IMR-90 (cell line): Measurements from ENCODE around the gene RAPGEF5. TPM values are rescaled to one million over a fixed set of nuclear protein-coding genes. Genes with fewer than 3 reads are reported as not detected.

Experiments used
- ATAC-seq: fragments of 200-7000 bp; cut with Tn5 transposase; 2 replicates; pipeline ENCODE4 v1.9.1; 2020; ENCODE audit warnings: low read depth, mild to moderate bottlenecking, moderate library complexity
- BruUV-seq: library from RNA; stranded (reverse); fragments of 400-500 nt; replicated peaks from 2 replicates; lab custom pipeline; 2021; lab: Mats Ljungman, UMichigan
- CTCF ChIA-PET: fragments of 300-600 bp; formaldehyde crosslinking; extraction: SDS; loops from one replicate; lab custom pipeline; 2021; ENCODE audit warnings: antibody characterized with exemption; lab: Yijun Ruan, JAX
- POLR2A ChIA-PET: fragments of 300-600 bp; sonication (Branson Sonifier 250); formaldehyde crosslinking; loops from one replicate; lab custom pipeline; 2022; ENCODE audit warnings: antibody characterized with exemption; ENCODE audit not compliant: unreplicated experiment; lab: Charles Lee
- DNase-seq: peaks from one replicate; pipeline ENCODE4 v3.0.0; 2013
- H2AFZ ChIP-seq: replicated peaks from 2 replicates; pipeline ENCODE3; 2013; ENCODE audit warnings: low read length, mild to moderate bottlenecking; ENCODE audit not compliant: poor library complexity
- H2AK5ac ChIP-seq: 2 replicates; pipeline ENCODE4 v1.6.1; 2013; ENCODE audit warnings: low read depth, low read length, inconsistent platforms
- H2AK9ac ChIP-seq: replicated peaks from 2 replicates; pipeline ENCODE3; 2013; ENCODE audit warnings: mild to moderate bottlenecking, low read depth, low read length, moderate library complexity; ENCODE audit not compliant: poor library complexity
- H2BK120ac ChIP-seq: 2 replicates; pipeline ENCODE4 v1.6.1; 2013; ENCODE audit warnings: low read depth, low read length, inconsistent platforms
- H2BK15ac ChIP-seq: 3 replicates; pipeline ENCODE4 v1.6.1; 2013; ENCODE audit warnings: low read depth, low read length, inconsistent platforms
- H2BK20ac ChIP-seq: 2 replicates; pipeline ENCODE4 v1.6.1; 2013; ENCODE audit warnings: low read depth, mild to moderate bottlenecking, inconsistent platforms, low read length, moderate library complexity
- H2BK5ac ChIP-seq: 2 replicates; pipeline ENCODE4 v1.6.1; 2013; ENCODE audit warnings: mild to moderate bottlenecking, low read depth, low read length, inconsistent platforms; ENCODE audit not compliant: poor library complexity, severe bottlenecking
- H3K14ac ChIP-seq: replicated peaks from 2 replicates; pipeline ENCODE4 v1.6.1; 2013; ENCODE audit warnings: low read depth, low read length, inconsistent platforms
- H3K18ac ChIP-seq: 2 replicates; pipeline ENCODE4 v1.6.1; 2013; ENCODE audit warnings: low read depth, low read length, control low read depth
- H3K23ac ChIP-seq: 2 replicates; pipeline ENCODE4 v1.6.1; 2013; ENCODE audit warnings: low read depth, low read length, inconsistent platforms
- H3K27ac ChIP-seq: 2 replicates; pipeline ENCODE4 v1.5.1; 2013; ENCODE audit warnings: mild to moderate bottlenecking, control low read depth, low read length; ENCODE audit not compliant: insufficient read depth
- H3K27me3 ChIP-seq: 2 replicates; pipeline ENCODE4 v1.6.1; 2013; ENCODE audit warnings: low read length; ENCODE audit not compliant: control insufficient read depth, insufficient read depth
- H3K36me3 ChIP-seq: 2 replicates; pipeline ENCODE4 v1.6.1; 2013; ENCODE audit warnings: low read length, mixed read lengths; ENCODE audit not compliant: control insufficient read depth, insufficient read depth
- H3K4ac ChIP-seq: 2 replicates; pipeline ENCODE4 v1.6.1; 2013; ENCODE audit warnings: low read depth, low read length, inconsistent platforms
- H3K4me1 ChIP-seq: 2 replicates; pipeline ENCODE4 v1.6.1; 2013; ENCODE audit warnings: low read length, mixed read lengths; ENCODE audit not compliant: control insufficient read depth, insufficient read depth
- H3K4me2 ChIP-seq: 2 replicates; pipeline ENCODE4 v1.6.1; 2013; ENCODE audit warnings: low read depth, mild to moderate bottlenecking, control low read depth, low read length, moderate library complexity
- H3K4me3 ChIP-seq: 2 replicates; pipeline ENCODE4 v1.5.1; 2013; ENCODE audit warnings: low read depth, mild to moderate bottlenecking, control low read depth, low read length, moderate library complexity; ENCODE audit not compliant: insufficient read depth
- H3K56ac ChIP-seq: 2 replicates; pipeline ENCODE4 v1.6.1; 2013; ENCODE audit warnings: low read length, inconsistent platforms; ENCODE audit not compliant: insufficient read depth; ENCODE audit errors: extremely low read depth
- H3K79me1 ChIP-seq, 2 experiments: 2 replicates each; pipeline ENCODE4 v1.6.1; 2013; ENCODE audit warnings: low read length in 2 of 2, inconsistent platforms in 1 of 2, low read depth in 1 of 2
- H3K9ac ChIP-seq: 2 replicates; pipeline ENCODE4 v1.6.1; 2013; ENCODE audit warnings: low read depth, low read length, control low read depth
- H3K9me1 ChIP-seq: 2 replicates; pipeline ENCODE4 v1.6.1; 2013; ENCODE audit warnings: low read length, inconsistent platforms; ENCODE audit not compliant: insufficient read depth
- H3K9me3 ChIP-seq: 2 replicates; pipeline ENCODE4 v1.6.1; 2013; ENCODE audit warnings: low read length; ENCODE audit not compliant: control insufficient read depth, insufficient read depth
- H4K20me1 ChIP-seq: 2 replicates; pipeline ENCODE4 v1.6.1; 2013; ENCODE audit warnings: low read length, inconsistent platforms; ENCODE audit not compliant: insufficient read depth
- H4K5ac ChIP-seq: 2 replicates; pipeline ENCODE4 v1.6.1; 2013; ENCODE audit warnings: mild to moderate bottlenecking, low read depth, low read length, control low read depth
- H4K8ac ChIP-seq, 2 experiments: 2 replicates each; pipeline ENCODE4 v1.6.1; 2013; ENCODE audit warnings: low read depth in 2 of 2, low read length in 2 of 2, control low read depth in 1 of 2, inconsistent platforms in 1 of 2
- H4K91ac ChIP-seq: 2 replicates; pipeline ENCODE4 v1.6.1; 2013; ENCODE audit warnings: low read depth, low read length, inconsistent platforms; ENCODE audit not compliant: insufficient read depth
- CEBPB ChIP-seq: IDR thresholded peaks from 2 replicates; pipeline ENCODE4 v1.6.1; 2012; ENCODE audit warnings: low read depth, low read length, improper control_type of control experiment
- ELK1 ChIP-seq: fragments of 150-350 bp; IDR thresholded peaks from 2 replicates; pipeline ENCODE4 v1.6.1; 2016; ENCODE audit warnings: low read depth, mild to moderate bottlenecking, low read length, moderate library complexity, borderline replicate concordance
- MAFK ChIP-seq: IDR thresholded peaks from 2 replicates; pipeline ENCODE4 v1.6.1; 2012; ENCODE audit warnings: low read depth, low read length, improper control_type of control experiment
- MAZ ChIP-seq: IDR thresholded peaks from 2 replicates; pipeline ENCODE4 v1.6.1; 2012; ENCODE audit warnings: low read depth, mild to moderate bottlenecking, low read length, improper control_type of control experiment, moderate library complexity, borderline replicate concordance
- POLR2A ChIP-seq: IDR thresholded peaks from 2 replicates; pipeline ENCODE4 v1.6.1; 2012; ENCODE audit warnings: mild to moderate bottlenecking, low read depth, low read length
- RAD21 ChIP-seq: IDR thresholded peaks from 2 replicates; pipeline ENCODE4 v1.6.1; 2012; ENCODE audit warnings: low read length, improper control_type of control experiment
- RFX5 ChIP-seq: IDR thresholded peaks from 2 replicates; pipeline ENCODE4 v1.8.0; 2012; ENCODE audit warnings: low read depth, mild to moderate bottlenecking, low read length, moderate library complexity
- SMC3 ChIP-seq: fragments of 150-350 bp; IDR thresholded peaks from 2 replicates; pipeline ENCODE4 v1.6.1; 2016; ENCODE audit warnings: low read depth, mild to moderate bottlenecking, antibody characterized with exemption, low read length, moderate library complexity
- WGBS, 2 experiments: methylation state at CpG; one replicate each; pipeline versions ENCODE4 v1.1.5 to v1.1.7; 2013; ENCODE audit warnings: missing lambda C conversion rate in 2 of 2; ENCODE audit not compliant: insufficient read length in 1 of 2; ENCODE audit errors: extremely low coverage in 2 of 2; 5-methylcytosine and 5-hydroxymethylcytosine counted together
- dilution Hi-C: fragments of 300-500 bp; cut with HindIII; formaldehyde crosslinking; loops from one replicate; pipeline ENCODE4 v1.14.3; 2018; ENCODE audit warnings: low sequenced_read_pairs; ENCODE audit not compliant: unreplicated experiment
- in situ Hi-C: fragments of 300-500 bp; cut with MboI; formaldehyde crosslinking; loops from 3 replicates; pipeline ENCODE4 v1.14.3; 2019; ENCODE audit warnings: low sequenced_read_pairs, inconsistent platforms, mixed read lengths
- intact Hi-C: fragments of 100-400 bp; cut with micrococcal nuclease; formaldehyde crosslinking; loops from 2 replicates; pipeline ENCODE4 v1.10.0; 2022
- polyA plus RNA-seq, 3 experiments: library from polyadenylated mRNA; depleted of rRNA; stranded (reverse); fragments of >200 nt; gene quantifications; 2 replicates each; pipeline ENCODE4 v1.2.3, GENCODE V29; 2012; ENCODE audit warnings: low replicate concordance in 1 of 3
- total RNA-seq: library from RNA; depleted of rRNA; stranded (reverse); fragments of >200 nt; gene quantifications from 2 replicates; pipeline ENCODE4 v1.2.3, GENCODE V29; 2012
- TF ChIP-seq, protein P1 (sequence below): fragments of 150-350 bp; IDR thresholded peaks from 2 replicates; pipeline ENCODE4 v1.6.1; 2017; ENCODE audit warnings: mild to moderate bottlenecking, antibody characterized with exemption, low read length, low read depth
- TF ChIP-seq, protein P2 (sequence below): conservative IDR thresholded peaks from 2 replicates; pipeline ENCODE4 v1.5.1; 2012; ENCODE audit warnings: mild to moderate bottlenecking, low read depth, low read length, improper control_type of control experiment

The RAPGEF5 gene
- total and polyA plus RNA-seq, 2 of the 4 experiments (the other 2 are of a cell fraction): 0.05 to 0.18 TPM

DNA sequence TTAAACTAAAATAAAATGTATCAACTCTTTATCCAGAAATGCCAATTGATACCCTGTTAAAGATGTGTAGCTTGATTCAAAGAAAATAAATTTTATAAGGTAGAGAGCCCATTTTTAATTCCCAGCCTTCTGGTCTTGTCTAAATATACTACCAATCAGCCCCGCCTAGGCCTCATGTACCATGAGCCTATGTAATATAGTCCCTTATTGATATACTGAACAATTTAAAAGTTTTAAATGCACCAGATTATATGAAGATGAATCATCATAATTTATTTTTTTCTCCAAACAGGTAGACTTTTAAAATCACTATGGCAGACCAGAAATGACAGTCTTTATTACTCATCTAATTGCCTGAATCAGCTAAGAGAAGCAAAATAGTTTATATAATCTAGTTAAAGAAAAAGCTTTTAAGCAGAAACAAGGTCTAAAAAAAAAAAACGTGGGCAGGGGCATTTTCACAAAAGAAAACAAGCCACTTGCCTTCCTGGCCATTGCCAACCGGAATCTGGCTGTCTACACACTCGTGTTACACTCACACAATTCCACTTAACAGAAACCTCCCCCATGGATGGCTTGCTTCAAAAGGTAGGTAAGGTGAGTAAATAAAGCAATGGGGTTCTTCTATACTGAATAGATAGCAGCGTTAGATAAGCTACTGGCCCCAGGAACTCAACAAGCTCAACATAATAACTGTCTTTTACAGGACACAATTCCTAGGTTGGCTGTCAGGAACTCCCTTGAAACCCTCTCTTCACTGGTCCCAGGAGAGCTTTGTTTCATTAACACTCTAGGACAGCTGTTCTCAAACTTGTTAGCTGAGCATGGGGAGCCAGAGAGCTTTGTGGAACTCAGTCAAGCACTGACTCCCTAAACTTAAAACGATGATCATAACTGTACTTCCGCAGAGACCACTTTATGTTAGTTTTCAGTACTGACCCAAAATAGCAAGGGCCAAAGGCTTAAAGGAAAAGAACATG is 37.2 kb downstream of the RAPGEF5 start:
- no peaks in the 10 kb centered on the region for H3K36me3 ChIP-seq
- no peak overlapping the region for H2AFZ ChIP-seq
- in situ Hi-C loops: no loop called here
- H3K79me1 ChIP-seq: no peaks in the 10 kb centered on the region
- no peak overlapping the region for H4K5ac ChIP-seq
- H3K9ac ChIP-seq: no peak overlapping the region
- H3K56ac ChIP-seq: no peak overlapping the region
- no peak overlapping the region for H3K18ac ChIP-seq
- H3K4me3 ChIP-seq: no peak overlapping the region
- H3K9me1 ChIP-seq: no peaks in the 10 kb centered on the region
- H4K20me1 ChIP-seq: no peaks in the 10 kb centered on the region
- H2BK120ac ChIP-seq: no peak overlapping the region
- H3K27ac ChIP-seq: no peak overlapping the region
- H3K4me2 ChIP-seq: no peak overlapping the region
- no peaks in the 10 kb centered on the region for H3K9me3 ChIP-seq
- ChIA-PET CTCF (no interaction called here), POLR2A (no interaction called here)
- no CpG with 5 or more reads among the region's 7 CpGs for WGBS, 2 experiments
- no peak overlapping the region for H2AK9ac ChIP-seq
- H2BK20ac ChIP-seq: no peak overlapping the region
- H2BK5ac ChIP-seq: no peak overlapping the region
- H3K4me1 ChIP-seq: no peaks in the 10 kb centered on the region
- ATAC-seq (no peak), DNase-seq (no peak)
- TF ChIP-seq, protein P1, sequence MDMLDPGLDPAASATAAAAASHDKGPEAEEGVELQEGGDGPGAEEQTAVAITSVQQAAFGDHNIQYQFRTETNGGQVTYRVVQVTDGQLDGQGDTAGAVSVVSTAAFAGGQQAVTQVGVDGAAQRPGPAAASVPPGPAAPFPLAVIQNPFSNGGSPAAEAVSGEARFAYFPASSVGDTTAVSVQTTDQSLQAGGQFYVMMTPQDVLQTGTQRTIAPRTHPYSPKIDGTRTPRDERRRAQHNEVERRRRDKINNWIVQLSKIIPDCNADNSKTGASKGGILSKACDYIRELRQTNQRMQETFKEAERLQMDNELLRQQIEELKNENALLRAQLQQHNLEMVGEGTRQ: no peak
- TF ChIP-seq, protein P2, sequence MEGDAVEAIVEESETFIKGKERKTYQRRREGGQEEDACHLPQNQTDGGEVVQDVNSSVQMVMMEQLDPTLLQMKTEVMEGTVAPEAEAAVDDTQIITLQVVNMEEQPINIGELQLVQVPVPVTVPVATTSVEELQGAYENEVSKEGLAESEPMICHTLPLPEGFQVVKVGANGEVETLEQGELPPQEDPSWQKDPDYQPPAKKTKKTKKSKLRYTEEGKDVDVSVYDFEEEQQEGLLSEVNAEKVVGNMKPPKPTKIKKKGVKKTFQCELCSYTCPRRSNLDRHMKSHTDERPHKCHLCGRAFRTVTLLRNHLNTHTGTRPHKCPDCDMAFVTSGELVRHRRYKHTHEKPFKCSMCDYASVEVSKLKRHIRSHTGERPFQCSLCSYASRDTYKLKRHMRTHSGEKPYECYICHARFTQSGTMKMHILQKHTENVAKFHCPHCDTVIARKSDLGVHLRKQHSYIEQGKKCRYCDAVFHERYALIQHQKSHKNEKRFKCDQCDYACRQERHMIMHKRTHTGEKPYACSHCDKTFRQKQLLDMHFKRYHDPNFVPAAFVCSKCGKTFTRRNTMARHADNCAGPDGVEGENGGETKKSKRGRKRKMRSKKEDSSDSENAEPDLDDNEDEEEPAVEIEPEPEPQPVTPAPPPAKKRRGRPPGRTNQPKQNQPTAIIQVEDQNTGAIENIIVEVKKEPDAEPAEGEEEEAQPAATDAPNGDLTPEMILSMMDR: no peak
- no peak for TF ChIP-seq CEBPB
- TF ChIP-seq SMC3: no peak
- no peak for TF ChIP-seq ELK1
- no peak for TF ChIP-seq RAD21
- TF ChIP-seq POLR2A: no peak
- no peak for TF ChIP-seq MAFK
- TF ChIP-seq MAZ: no peak
- no peak for TF ChIP-seq RFX5
- H3K23ac ChIP-seq: no peak overlapping the region
- H3K4ac ChIP-seq: no peak overlapping the region
- no peak overlapping the region for H4K91ac ChIP-seq
- no peaks in the 10 kb centered on the region for H3K27me3 ChIP-seq
- no peak overlapping the region for H3K14ac ChIP-seq
- intact Hi-C loops: loop anchor here (5.0 to 10.0 kb wide), 2 partner anchors 97 to 165 kb away; no protein-coding TSS in a partner anchor
- dilution Hi-C loops: no loop called here
- H2BK15ac ChIP-seq: no peak overlapping the region
- BruUV-seq: no TSS peak
- no peak overlapping the region for H4K8ac ChIP-seq
- no peak overlapping the region for H2AK5ac ChIP-seq
